COR-L47 (cell line): ENCODE results near the gene AKAIN1.
A peak's percentile ranks its signal among the peaks of the same experiment; 100 is the strongest.

ENCODE experiments used
- DNase-seq: peaks from one replicate; lab custom pipeline; 2025; lab: John Stamatoyannopoulos, UW

The AKAIN1 gene

DNA sequence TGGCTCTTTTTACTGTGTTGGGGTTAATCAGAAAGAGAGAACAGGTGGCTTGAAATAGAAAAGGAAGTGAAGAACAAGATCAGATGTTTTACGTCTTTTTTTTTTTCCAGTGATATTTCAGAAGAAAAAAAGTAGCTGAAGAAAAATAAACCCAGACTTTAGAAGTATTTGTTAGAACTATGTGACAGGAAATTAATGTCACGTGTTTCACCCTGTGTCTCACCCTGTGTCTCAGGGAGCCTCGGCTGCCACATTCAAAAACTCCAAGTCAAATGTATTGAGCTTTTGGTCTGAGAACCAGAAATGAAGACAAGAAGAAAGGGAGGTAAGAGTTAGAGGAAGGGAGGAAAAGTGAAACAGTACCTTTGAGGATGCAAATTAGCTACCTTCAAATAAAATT lies 38.0 kb downstream of the AKAIN1 start:
- no peak for DNase-seq

DNA sequence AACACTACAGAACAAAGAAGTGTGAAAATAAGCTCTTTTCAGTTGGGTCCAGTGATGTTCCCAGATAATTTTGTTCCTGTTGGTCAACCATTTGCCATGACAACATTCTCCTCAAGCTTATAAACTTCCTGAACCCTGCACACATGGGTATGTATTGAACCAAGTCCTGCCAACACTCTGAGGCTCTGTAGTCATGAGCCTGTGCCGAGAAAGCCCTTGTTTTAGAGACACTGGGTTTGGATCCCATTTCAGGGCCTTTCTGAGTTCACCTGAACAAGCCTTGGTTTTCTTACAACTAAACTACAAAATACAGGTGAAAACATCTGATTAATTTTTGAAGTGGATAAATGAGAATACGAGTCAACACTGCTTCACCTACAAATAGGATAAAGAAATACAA lies 38.5 kb downstream of the AKAIN1 start:
- no peak for DNase-seq

GRCh38 chr18:5158172-5158571 lies 38.9 kb downstream of the AKAIN1 start:
- DNase-seq, result no peak

- no peak for DNase-seq
Measured at GRCh38 chr18:5155907-5156287, 41.2 kb downstream of the AKAIN1 start.

DNA sequence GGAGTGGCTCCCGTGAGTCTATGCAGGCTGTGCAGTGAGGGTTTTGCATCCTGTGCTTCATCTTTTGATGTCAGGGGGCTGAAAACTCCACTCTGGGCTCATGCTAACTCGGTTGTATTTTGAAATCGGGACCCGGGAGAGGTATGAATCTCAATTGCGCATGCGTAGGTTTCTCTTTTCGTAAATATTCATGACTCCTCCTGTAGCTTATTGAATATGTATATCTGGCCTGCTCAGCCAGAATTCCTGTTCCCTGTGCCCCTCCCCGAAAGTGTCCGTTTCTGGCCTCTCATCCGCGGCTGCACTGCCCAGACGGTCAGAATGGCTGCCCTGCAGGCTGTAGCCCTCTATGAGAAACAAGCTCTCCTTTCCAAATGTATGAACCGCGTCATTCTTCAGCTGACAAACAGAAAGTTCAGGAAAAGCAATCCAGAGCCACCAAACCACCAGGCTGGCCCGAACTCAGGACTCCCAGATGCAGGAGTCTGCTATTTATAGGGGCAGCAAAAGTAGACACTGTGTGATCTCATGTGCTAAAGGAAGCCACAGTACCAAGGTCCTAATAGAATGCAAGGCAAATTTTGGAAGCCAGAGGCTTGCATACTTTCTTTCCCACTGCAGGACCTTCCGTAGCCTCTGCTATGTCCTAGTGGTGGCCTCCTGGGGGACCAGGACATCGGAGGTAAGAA lies 41.7 kb downstream of the AKAIN1 start:
- DNase-seq, result no peak

- DNase-seq, result no peak
Measured at GRCh38 chr18:5152343-5153020, 44.6 kb downstream of the AKAIN1 start.

DNA sequence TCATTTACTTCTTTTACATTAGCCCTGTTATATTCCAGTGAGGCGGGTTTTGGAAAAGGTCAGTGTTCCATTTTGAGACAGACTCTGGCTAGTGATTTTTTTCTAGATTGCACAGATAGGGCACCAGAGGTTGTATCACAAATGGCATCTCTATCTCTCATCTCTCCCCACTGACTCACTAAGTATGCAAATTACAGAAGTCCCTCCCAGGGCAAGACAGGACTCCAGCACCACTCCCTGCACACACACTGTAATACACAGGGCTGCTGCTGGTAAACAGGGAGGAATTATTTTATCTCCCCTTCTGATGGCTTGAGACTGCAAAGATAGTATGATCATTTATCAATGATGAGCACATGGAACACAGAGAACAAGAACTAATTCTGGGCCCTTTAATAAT lies 46.2 kb downstream of the AKAIN1 start:
- DNase-seq, result no peak

GRCh38 chr18:5146093-5146492 lies 51.0 kb downstream of the AKAIN1 start:
- DNase-seq, result no peak

GRCh38 chr18:5145168-5145825 lies 51.8 kb downstream of the AKAIN1 start:
- no peak for DNase-seq

GRCh38 chr18:5144629-5145028 lies 52.4 kb downstream of the AKAIN1 start:
- no peak for DNase-seq

DNA sequence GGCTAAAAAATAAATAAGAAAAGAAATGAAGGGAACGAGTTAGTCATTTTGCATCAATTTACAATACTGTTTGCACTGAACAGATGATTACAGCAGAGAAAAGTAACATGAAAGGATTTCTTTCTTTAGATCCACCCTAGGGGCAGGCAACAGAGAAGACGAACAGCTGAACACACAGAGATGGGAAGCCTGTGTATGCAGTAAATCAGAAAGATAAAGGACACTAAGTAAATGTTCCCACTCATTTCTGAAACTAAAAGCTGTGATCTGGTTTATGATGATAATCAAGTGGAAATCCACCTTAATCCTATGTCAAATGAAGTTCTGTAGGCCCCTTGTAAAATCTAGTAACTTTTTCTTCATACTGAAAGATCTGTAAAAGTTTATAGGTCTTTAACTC lies 54.2 kb downstream of the AKAIN1 start:
- peak; percentile 28 for DNase-seq

- DNase-seq, result no peak
Measured at GRCh38 chr18:5142131-5142530, 54.9 kb downstream of the AKAIN1 start.

DNA sequence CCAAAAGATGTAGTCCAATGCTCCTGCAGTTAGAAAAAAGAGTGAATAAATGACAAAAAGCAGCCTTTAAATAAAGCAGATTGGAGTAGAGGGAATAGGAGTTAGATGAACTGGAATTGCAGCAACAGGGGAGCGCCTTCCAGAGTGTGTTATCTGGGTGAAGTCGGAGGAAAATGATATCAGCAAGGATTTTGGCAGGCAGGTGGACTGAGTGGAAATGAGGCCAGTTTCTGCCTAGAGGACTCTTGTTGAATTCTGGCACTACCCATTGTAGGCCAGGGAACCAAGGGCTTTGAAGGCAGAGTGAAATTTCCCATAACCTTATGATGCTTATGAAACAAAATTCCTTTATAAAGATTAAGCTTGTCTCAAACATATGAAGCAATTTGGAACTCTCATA lies 59.8 kb downstream of the AKAIN1 start:
- no peak for DNase-seq

GRCh38 chr18:5132987-5133386 lies 64.1 kb downstream of the AKAIN1 start:
- no peak for DNase-seq

DNA sequence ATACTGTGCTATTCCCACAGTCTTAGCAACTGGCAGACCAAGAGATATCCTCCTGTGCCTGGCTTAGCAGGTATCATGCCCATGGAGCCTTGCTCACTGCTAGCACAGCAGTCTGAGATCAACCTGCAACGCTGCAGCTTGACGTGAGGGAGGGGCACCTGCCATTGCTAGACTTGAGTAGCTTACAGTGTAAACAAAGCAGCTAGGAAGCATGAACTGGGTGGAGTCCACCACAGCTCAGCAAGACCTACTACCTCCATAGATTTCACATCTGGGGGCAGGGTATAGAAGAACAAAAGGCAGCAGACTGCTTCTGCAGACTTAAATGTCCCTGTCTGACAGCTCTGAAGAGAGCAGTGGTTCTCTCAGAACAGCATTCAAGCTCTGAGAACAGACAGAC lies 74.8 kb downstream of the AKAIN1 start:
- peak; percentile 45 for DNase-seq

- DNase-seq, result no peak
Measured at GRCh38 chr18:5110266-5110665, 86.8 kb downstream of the AKAIN1 start.

DNA sequence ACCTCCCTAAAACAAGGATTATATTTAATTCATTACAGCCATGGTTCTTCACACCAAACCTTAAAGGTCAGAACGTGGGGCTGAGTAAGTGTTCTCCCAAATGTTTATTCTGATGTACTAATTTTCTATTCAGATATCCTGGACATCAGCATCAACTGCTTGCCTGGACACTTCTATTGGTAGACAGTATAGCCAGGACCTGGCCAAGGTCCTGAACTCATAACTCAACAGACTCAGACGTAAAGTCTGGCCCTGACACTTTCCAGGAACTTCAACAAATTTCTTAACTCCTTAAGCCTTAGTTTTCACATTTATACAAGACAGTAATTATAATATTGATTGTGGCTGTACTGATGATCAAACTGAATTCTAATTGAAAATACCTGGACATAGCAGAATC lies 89.1 kb downstream of the AKAIN1 start:
- no peak for DNase-seq

- no peak for DNase-seq
Measured at GRCh38 chr18:5106730-5107129, 90.3 kb downstream of the AKAIN1 start.

GRCh38 chr18:5104246-5104645 lies 92.8 kb downstream of the AKAIN1 start:
- no peak for DNase-seq

- DNase-seq, result no peak
Measured at GRCh38 chr18:5103693-5104092, 93.4 kb downstream of the AKAIN1 start.

DNA sequence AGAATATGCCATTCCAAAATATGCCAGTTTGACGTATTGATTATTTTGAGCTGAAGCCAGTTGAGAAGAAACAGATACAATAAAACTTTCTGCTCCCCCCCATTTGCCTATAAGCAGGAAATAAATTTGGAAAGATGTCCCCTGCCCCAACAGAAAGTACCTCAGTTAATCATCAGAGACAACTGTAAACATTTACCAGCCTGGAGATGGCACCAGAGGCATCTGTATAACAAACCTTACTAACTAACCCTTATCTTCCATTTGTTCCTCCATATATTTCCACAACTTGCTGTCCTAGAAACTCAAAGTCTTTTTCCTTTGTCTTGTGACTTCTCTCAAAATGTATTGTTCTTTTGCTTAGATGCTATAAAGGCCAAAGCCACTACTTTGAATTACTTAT lies 93.8 kb downstream of the AKAIN1 start:
- DNase-seq, result peak; percentile 8

DNA sequence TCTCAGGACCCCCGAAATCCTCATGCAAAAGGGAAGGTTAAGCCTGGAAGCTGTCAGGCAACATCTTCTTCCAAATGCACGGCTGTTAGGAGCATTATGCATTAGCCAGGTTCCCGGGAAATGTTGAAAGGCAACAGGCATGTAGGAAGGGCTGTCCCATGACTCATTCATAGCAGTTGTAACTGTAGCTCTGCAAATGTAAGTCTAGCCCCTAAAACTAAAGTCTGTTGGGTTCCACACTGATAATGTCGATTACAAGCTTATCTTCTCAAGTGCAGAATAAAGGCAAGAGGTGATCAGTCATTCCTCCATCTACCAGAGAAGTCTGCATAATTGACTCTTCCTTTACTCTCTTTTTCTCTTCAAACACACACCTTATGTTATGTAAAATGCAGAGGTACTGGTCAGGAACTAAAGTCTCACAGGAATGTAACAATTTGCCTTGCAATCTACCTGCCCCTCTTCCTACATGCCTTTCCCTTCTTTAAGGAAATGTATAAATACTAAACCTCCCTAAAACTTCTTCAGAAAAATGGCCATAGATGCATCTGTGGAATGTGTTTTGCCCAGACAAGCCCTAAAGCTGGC lies 99.8 kb downstream of the AKAIN1 start:
- DNase-seq, result no peak

GRCh38 chr18:5095239-5095638 lies 101.8 kb downstream of the AKAIN1 start:
- DNase-seq, result no peak
